Neuron (in vitro differentiated cells): Measurements from ENCODE around the gene INO80D.
"Not testable (repeated sequence)": the region's sequence is repeated elsewhere in the genome, so short reads cannot be mapped to it uniquely, and the experiment has no call there.

Experiments used
- H2AFZ ChIP-seq: one replicate; pipeline ENCODE4 v1.6.1; 2013; ENCODE audit warnings: low read depth, mild to moderate bottlenecking, inconsistent platforms, low read length, moderate library complexity
- H3K27me3 ChIP-seq: one replicate; pipeline ENCODE4 v1.6.1; 2013; ENCODE audit warnings: low read length; ENCODE audit not compliant: insufficient read depth
- H3K36me3 ChIP-seq: one replicate; pipeline ENCODE4 v1.6.1; 2013; ENCODE audit warnings: low read length; ENCODE audit not compliant: insufficient read depth
- H3K4me1 ChIP-seq: one replicate; pipeline ENCODE4 v1.6.1; 2013; ENCODE audit warnings: low read length; ENCODE audit not compliant: insufficient read depth
- H3K4me3 ChIP-seq: 2 replicates; pipeline ENCODE4 v1.5.1; 2013; ENCODE audit warnings: mild to moderate bottlenecking, low read length, moderate library complexity
- H3K9me3 ChIP-seq: one replicate; pipeline ENCODE4 v1.6.1; 2013; ENCODE audit warnings: low read length

The INO80D gene

DNA sequence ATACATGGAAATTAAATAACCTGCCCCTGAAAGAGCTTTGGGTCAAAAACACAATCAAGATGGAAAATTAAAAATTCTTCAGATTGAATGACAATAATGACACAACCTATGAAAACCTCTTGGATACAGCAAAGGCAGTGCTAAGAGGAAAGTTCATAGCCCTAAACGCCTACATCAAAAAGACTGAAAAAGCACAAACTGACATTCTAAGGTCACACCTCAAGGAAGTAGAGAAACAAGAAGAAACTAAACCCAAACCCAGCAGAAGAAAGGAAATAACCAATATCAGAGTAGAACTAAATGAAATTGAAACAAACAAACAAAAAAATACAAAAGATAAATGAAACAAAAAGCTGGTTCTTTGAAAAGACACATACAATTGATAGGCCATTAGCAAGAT, 52.5 kb downstream of the INO80D start:
- H3K4me3 ChIP-seq, H3K4me1 ChIP-seq, H2AFZ ChIP-seq, H3K9me3 ChIP-seq, H3K27me3 ChIP-seq: not testable (repeated sequence)
- peaks cover 19% of the 10 kb centered on the region for H3K36me3 ChIP-seq

DNA sequence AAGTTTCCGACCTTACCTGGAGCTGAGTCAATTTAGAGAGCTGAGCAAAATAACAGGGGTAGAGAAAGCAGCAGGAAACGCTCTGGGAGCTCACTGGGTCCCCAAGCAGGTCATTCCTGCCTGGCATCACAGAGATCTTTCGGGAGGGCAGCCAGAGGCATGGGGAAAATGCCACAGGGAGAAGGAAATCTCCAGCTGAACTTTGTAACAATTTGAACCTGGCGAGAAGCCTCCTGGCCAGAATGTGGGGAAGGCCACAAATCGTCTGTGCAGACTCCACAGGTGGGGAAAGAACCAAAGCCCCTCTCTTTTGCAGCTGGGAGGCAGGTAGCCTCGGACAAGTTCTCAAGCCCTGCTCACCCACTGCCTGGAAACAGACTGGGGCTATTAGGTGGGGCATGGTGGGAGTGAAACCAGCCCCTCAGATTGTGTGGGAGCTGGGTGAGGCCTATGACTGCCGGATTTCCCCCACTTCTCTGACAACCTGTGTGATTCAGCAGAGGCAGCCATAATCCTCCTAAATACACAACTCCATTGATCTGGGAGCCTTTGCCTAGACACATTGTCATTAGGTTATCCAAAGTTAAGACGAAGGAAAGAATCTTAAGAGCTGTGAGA, 53.9 kb downstream of the INO80D start:
- Histone ChIP-seq H3K36me3 (peaks cover 16% of the 10 kb centered on the region), H3K4me1 (no peaks in the 10 kb centered on the region), H2AFZ (no peak overlapping the region), H3K4me3 (no peak overlapping the region), H3K27me3 (no peaks in the 10 kb centered on the region), H3K9me3 (peaks cover 5% of the 10 kb centered on the region)

DNA sequence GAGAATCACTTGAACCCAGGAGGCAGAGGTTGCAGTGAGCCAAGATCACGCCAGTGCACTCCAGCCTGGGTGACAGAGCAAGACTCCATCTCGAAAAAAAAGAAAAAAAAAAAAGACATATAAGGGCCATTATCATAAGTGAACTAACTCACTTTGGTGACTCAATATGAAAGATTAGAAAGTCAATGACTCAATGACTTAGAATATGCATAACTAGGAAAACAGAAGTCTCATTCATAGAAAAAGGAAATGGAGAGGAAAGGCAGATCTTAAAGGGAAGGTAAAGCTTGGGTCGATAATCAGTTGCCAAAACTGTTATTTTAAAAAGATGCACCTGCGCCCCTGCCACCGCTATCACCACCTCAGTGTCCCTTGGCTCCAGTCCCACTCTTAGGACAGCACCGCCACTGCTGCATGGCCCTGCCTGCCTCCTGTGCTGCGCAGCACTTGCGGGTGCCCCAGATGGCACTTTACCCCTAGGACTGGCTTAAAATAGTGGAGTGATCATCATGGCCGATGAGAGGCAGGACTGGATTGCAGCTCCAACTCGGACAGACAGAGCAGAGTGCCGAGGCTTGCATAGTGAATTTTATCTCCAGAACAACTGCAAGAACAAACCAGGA, 54.7 kb downstream of the INO80D start:
- Histone ChIP-seq H2AFZ (no peak overlapping the region), H3K36me3 (peaks cover 14% of the 10 kb centered on the region), H3K4me3 (no peak overlapping the region), H3K9me3 (peaks cover 5% of the 10 kb centered on the region), H3K27me3 (no peaks in the 10 kb centered on the region), H3K4me1 (no peaks in the 10 kb centered on the region)

DNA sequence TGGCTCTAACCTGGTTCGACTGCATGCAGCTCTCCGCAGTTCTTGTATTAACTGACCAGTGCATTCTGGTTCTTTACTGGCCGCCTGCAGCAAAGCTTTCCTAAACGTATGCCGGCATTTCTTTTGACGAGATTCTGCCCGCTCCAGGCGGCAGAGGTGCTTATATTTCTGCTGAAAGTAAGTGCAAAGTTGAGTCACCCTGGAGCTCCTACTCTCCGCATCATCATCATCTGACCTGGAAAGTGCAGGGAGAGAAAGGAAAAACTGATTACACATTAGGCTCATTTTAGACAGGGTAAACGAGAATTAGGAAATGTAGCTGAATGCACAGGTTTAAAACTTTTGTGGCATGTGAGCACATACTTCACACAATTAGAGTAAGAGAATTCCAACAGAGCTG, 57.9 kb downstream of the INO80D start:
- Histone ChIP-seq H3K4me1 (no peaks in the 10 kb centered on the region), H3K36me3 (peaks cover 17% of the 10 kb centered on the region), H3K9me3 (peaks cover 5% of the 10 kb centered on the region), H3K4me3 (no peak overlapping the region), H3K27me3 (no peaks in the 10 kb centered on the region), H2AFZ (no peak overlapping the region)

DNA sequence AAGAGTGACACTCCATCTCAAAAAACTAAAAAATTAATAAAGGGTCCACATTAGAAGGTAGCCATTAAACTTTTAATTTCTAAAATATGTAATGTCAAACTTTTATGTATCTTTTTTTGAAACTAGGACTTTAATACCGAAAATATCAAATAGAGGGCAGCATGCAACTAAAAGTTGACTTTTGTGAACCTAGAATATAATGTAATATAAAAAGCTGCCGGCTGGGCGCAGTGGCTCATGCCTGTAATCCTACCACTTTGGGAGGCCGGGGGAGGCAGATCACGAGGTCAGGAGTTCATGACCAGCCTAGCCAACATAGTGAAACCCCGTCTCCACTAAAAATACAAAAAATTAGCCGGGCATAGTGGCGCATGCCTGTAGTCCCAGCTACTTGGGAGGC, 62.8 kb downstream of the INO80D start:
- H2AFZ ChIP-seq, result no peak overlapping the region
- no peak overlapping the region for H3K4me3 ChIP-seq
- H3K36me3 ChIP-seq, result peaks cover 21% of the 10 kb centered on the region
- no peaks in the 10 kb centered on the region for H3K9me3 ChIP-seq
- H3K27me3 ChIP-seq, result no peaks in the 10 kb centered on the region
- H3K4me1 ChIP-seq, result no peaks in the 10 kb centered on the region

DNA sequence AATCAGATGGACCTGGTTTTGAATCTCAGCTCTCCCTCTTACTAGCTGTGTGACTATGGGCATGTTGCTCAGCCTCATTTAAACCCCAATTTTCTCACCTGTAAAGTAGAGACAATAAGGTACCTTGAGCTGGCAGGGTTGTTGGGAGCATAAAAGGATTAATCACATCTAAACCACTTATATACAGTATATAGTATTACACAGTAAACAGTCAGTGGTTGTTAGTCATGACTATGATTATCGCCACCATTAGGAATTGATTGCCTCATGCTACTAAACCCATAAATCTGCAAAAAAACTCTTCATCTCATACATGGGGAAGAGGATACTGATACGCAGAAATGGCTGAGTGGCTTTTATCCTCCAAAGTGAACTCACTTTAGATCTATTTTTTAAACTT, 65.8 kb downstream of the INO80D start:
- no peaks in the 10 kb centered on the region for H3K27me3 ChIP-seq
- H2AFZ ChIP-seq, result no peak overlapping the region
- H3K4me1 ChIP-seq, result no peaks in the 10 kb centered on the region
- H3K36me3 ChIP-seq, result peaks cover 41% of the 10 kb centered on the region
- peaks cover 15% of the 10 kb centered on the region for H3K9me3 ChIP-seq
- H3K4me3 ChIP-seq, result no peak overlapping the region

DNA sequence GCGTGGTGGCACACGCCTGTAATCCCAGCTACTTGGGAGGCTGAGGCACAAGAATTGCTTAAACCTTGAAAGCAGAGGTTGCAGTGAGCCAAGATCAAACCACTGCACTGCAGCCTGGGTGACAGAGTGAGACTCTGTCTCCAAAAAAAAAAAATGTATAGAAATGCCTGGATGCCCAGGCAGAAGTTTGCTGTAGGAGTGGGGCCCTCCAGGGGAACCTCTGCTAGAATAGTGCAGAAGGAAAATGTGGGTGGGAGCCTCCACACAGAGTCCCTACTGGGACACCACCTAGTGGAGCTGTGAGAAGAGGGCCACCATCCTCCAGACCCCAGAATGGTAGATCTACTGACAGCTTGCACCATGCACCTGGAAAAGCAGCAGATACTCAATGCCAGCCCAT, 70.2 kb downstream of the INO80D start:
- H3K9me3 ChIP-seq, result peaks cover 20% of the 10 kb centered on the region
- not testable (repeated sequence) for H3K4me1 ChIP-seq, H3K27me3 ChIP-seq, H2AFZ ChIP-seq, H3K4me3 ChIP-seq
- H3K36me3 ChIP-seq, result peaks cover 48% of the 10 kb centered on the region

DNA sequence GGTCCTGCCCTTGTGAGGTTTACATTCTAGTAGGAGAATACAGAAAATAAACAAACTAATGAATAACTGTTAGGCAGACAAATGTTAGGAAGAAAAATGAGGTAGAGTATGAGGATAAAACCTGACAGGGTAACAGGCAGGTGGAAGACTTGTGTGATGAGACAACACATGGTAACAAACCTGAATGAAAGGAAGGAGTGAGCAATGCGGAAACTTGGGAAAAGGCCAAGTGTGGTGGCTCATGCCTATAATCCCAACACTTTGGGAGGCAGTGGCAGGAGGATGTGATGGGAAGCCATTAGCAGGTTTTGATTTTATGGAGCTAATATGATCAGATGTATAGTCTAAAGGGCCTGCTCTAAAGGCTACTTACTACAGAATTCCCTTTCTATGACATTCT, 74.2 kb downstream of the INO80D start:
- Histone ChIP-seq H3K36me3 (peaks cover 39% of the 10 kb centered on the region), H2AFZ (no peak overlapping the region), H3K9me3 (peaks cover 18% of the 10 kb centered on the region), H3K4me1 (no peaks in the 10 kb centered on the region), H3K4me3 (no peak overlapping the region), H3K27me3 (no peaks in the 10 kb centered on the region)

DNA sequence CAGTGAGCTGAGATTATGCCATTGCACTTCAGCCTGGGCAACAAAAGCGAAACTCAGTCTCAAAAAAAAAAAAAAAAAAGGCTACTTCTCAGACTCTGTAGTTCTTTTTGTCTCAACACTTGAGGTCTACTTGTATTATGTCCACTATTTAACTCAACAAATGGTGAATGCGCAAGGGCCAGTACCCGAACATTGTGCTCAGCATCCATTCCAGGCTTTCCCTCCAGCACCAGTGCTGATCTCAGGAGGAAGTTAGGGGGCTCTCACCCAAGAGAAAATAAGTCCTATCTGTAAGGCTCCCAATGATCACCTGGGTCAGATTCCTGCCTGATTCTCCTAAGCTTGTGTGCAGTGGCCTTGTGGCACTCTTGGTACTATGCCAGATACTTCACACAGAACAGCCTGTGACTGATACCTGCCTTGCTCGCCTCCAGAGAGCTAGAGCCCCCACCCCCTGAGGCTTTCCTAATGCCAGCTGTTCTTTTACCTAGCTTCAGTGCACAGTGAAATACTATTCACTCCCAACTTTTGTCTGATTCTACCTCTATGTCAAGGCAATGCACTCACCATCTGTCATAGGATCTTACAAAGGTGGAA, 74.9 kb downstream of the INO80D start:
- H3K9me3 ChIP-seq, result peaks cover 12% of the 10 kb centered on the region
- no peaks in the 10 kb centered on the region for H3K4me1 ChIP-seq
- no peaks in the 10 kb centered on the region for H3K27me3 ChIP-seq
- H2AFZ ChIP-seq, result no peak overlapping the region
- no peak overlapping the region for H3K4me3 ChIP-seq
- peaks cover 33% of the 10 kb centered on the region for H3K36me3 ChIP-seq

DNA sequence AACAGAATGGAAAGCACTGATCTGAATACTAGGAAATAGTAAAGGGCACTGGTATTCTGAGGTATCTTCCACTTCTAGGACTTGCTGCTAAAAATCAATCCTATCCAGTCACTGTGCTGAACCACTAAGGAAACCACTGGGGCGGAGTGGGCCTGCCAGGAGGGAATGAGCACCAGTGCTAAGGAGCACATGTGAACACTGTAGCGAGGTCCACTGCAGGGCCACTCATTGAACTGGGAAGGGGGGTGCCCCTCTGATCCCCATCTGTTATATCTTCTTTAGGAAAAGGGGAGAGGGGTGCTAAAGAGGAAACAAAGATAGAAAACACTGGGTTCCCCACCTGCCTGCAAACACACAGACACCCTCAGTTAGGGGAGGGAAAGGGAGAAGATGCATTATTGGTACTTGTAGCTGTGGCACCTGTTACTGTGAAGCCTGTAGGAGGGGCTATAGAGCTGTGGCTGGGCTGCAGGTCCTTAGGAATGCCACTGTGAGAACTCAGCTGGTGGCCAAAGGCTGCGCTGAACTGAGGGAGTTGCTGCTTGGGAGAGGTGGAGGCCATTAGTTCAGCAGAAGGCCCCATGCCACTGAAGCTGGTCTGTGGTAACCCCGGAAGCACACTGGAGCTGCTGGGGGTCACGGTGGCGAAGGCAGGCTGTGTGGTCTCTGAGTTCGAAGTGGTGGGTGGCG, 81.8 kb downstream of the INO80D start:
- Histone ChIP-seq H3K4me1 (peaks cover 5% of the 10 kb centered on the region), H3K4me3 (no peak overlapping the region), H3K36me3 (peaks cover 49% of the 10 kb centered on the region), H3K9me3 (peaks cover 5% of the 10 kb centered on the region), H3K27me3 (no peaks in the 10 kb centered on the region), H2AFZ (no peak overlapping the region)

DNA sequence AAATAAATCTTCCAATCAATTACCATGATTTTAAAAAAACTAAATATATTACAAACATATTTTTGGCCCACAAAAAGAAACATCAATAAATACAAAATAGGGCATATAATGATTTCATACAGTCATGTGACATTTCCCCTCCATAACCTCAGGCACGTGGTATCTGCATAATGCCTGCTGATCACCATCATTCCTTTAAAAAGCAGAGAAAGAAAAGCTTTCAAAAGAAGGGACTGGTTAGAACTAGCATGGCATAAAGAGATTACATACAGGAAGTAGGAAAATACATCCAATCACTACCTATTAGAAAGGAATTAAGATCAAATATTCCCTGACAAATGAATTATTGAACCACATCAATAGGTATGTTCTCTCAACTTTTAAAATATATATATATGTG, 83.5 kb downstream of the INO80D start:
- peaks cover 5% of the 10 kb centered on the region for H3K9me3 ChIP-seq
- H2AFZ ChIP-seq, result no peak overlapping the region
- H3K36me3 ChIP-seq, result peaks cover 49% of the 10 kb centered on the region
- peaks cover 5% of the 10 kb centered on the region for H3K4me1 ChIP-seq
- no peak overlapping the region for H3K4me3 ChIP-seq
- no peaks in the 10 kb centered on the region for H3K27me3 ChIP-seq

DNA sequence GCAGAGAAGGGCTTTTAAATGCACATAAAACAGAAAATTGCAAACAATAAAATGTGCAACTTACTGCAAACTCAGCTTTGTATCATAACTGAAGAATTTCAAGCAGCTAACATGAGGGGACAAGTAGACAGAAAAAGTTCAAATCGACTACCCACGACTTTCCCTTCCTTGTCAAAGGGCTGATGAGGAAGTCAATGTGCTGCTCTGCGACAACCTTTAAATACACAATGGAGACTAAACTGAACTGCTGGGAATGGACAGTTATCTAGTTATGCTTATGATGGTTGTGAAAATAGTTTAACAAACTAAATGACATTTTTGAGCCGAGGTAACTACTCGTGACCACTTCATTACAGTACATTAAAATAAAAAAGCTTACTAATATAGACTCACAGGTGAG, 84.1 kb downstream of the INO80D start:
- Histone ChIP-seq H3K4me3 (no peak overlapping the region), H2AFZ (no peak overlapping the region), H3K9me3 (peaks cover 5% of the 10 kb centered on the region), H3K27me3 (no peaks in the 10 kb centered on the region), H3K36me3 (peaks cover 45% of the 10 kb centered on the region), H3K4me1 (peaks cover 5% of the 10 kb centered on the region)

DNA sequence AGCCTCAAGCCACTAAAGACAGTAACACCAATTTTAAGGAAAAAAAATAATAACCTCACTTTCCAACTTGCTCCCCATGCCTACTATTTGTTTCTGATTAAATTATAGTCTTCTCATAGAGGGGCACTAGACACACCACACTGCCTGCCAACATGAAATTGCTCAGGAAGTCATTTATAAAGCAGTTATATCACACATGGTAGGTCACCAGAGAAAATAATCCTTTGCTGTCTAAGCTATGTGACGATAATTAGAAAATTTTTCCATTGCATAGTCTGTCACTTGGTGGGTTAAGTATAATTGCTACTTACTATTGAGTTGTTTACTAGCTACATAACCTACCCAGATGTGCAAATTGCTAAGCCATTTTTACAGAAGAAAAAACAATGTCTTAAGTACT, 85.2 kb downstream of the INO80D start:
- H2AFZ ChIP-seq, result no peak overlapping the region
- H3K27me3 ChIP-seq, result no peaks in the 10 kb centered on the region
- peaks cover 5% of the 10 kb centered on the region for H3K9me3 ChIP-seq
- peaks cover 42% of the 10 kb centered on the region for H3K36me3 ChIP-seq
- H3K4me1 ChIP-seq, result peaks cover 5% of the 10 kb centered on the region
- no peak overlapping the region for H3K4me3 ChIP-seq
